ENCODE data around the gene MEST.
"Not testable (repeated sequence)": the region's sequence is repeated elsewhere in the genome, so short reads cannot be mapped to it uniquely, and the experiment has no call there.

DNA sequence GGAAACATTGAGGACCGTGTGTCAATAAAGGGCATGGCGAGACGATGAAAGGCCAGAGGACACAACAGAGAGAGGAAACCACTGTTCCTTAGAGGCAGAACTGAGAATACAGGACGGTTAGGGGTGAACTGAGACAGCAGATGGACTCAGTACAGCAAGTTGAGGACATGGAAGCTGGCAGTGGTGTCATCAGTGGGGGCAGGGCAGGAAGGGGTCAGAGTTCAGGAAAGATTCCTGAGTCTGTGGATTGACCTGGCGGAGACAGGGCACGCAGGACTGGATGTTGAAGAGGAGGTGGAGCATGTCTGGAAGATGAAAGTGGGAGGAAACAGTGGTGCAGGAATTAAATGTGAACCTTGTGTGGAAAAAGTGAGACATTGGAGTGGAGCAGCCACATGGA is 46.0 kb downstream of the MEST start:
- TF ChIP-seq, protein P1, sequence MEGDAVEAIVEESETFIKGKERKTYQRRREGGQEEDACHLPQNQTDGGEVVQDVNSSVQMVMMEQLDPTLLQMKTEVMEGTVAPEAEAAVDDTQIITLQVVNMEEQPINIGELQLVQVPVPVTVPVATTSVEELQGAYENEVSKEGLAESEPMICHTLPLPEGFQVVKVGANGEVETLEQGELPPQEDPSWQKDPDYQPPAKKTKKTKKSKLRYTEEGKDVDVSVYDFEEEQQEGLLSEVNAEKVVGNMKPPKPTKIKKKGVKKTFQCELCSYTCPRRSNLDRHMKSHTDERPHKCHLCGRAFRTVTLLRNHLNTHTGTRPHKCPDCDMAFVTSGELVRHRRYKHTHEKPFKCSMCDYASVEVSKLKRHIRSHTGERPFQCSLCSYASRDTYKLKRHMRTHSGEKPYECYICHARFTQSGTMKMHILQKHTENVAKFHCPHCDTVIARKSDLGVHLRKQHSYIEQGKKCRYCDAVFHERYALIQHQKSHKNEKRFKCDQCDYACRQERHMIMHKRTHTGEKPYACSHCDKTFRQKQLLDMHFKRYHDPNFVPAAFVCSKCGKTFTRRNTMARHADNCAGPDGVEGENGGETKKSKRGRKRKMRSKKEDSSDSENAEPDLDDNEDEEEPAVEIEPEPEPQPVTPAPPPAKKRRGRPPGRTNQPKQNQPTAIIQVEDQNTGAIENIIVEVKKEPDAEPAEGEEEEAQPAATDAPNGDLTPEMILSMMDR (IDR thresholded peaks at IDR 0.05 in 4 of 5, conservative IDR thresholded peaks at IDR 0.05 in 1 of 5), result not testable (repeated sequence)
- not testable (repeated sequence) for TF ChIP-seq POLR2A (IDR thresholded peaks at IDR 0.05)
